HepG2 (cell line): ENCODE measurements around the gene LGALS4. TPM values are rescaled to one million over a fixed set of nuclear protein-coding genes. Genes with fewer than 3 reads are reported as not detected.

Source experiments
- AHR ChIP-seq: IDR thresholded peaks from 2 replicates; pipeline ENCODE4 v1.6.1; 2018; ENCODE audit warnings: missing genetic modification reagents, missing compliant biosample characterization
- CEBPZ ChIP-seq: IDR thresholded peaks from 2 replicates; pipeline ENCODE4 v1.6.1; 2012; ENCODE audit warnings: low read length, improper control_type of control experiment
- DDIT3 ChIP-seq: sonication (generic); formaldehyde crosslinking; IDR thresholded peaks from 2 replicates; pipeline ENCODE4 v1.4.0; 2020; ENCODE audit warnings: mild to moderate bottlenecking, missing genetic modification reagents
- GATAD2A ChIP-seq: IDR thresholded peaks from 2 replicates; pipeline ENCODE4 v1.6.1; 2016
- KDM2A ChIP-seq: sonication (generic); formaldehyde crosslinking; IDR thresholded peaks from 2 replicates; pipeline ENCODE4 v1.4.0; 2020; ENCODE audit warnings: low read depth, missing genetic modification reagents, borderline replicate concordance
- MAX ChIP-seq: IDR thresholded peaks from 2 replicates; pipeline ENCODE4 v1.6.1; 2012; ENCODE audit warnings: inconsistent platforms
- MEF2D ChIP-seq: sonication (generic); formaldehyde crosslinking; IDR thresholded peaks from 2 replicates; pipeline ENCODE4 v1.5.1; 2020; ENCODE audit warnings: mild to moderate bottlenecking, missing genetic modification reagents
- NAIF1 ChIP-seq: sonication (generic); formaldehyde crosslinking; IDR thresholded peaks from 2 replicates; pipeline ENCODE4 v1.5.0; 2020; ENCODE audit warnings: mild to moderate bottlenecking, missing genetic modification reagents, borderline replicate concordance
- PHB2 ChIP-seq: fragments of 450-650 bp; IDR thresholded peaks from 2 replicates; pipeline ENCODE4 v1.6.1; 2018; ENCODE audit not compliant: partially characterized antibody
- RFXANK ChIP-seq: IDR thresholded peaks from 2 replicates; pipeline ENCODE4 v1.6.1; 2016
- SATB2 ChIP-seq: sonication (generic); formaldehyde crosslinking; IDR thresholded peaks from 2 replicates; pipeline ENCODE4 v1.5.0; 2020; ENCODE audit warnings: missing genetic modification reagents
- THRA ChIP-seq: sonication (generic); formaldehyde crosslinking; IDR thresholded peaks from 2 replicates; pipeline ENCODE4 v1.4.0; 2020; ENCODE audit warnings: missing genetic modification reagents, borderline replicate concordance
- TP53 ChIP-seq: sonication (generic); formaldehyde crosslinking; conservative IDR thresholded peaks from 2 replicates; pipeline ENCODE4 v1.4.0; 2020; ENCODE audit warnings: missing genetic modification reagents
- YEATS4 ChIP-seq: sonication (generic); formaldehyde crosslinking; IDR thresholded peaks from 2 replicates; pipeline ENCODE4 v1.4.0; 2020; ENCODE audit warnings: missing genetic modification reagents, borderline replicate concordance
- ZFAT ChIP-seq: sonication (generic); formaldehyde crosslinking; conservative IDR thresholded peaks from 2 replicates; pipeline ENCODE4 v1.8.1; 2023; ENCODE audit warnings: missing genetic modification reagents, inconsistent platforms
- ZHX1 ChIP-seq: sonication (generic); formaldehyde crosslinking; IDR thresholded peaks from 2 replicates; pipeline ENCODE4 v1.8.1; 2022; ENCODE audit warnings: low read depth, mild to moderate bottlenecking, missing genetic modification reagents
- ZNF280B ChIP-seq: sonication (generic); formaldehyde crosslinking; IDR thresholded peaks from 2 replicates; pipeline ENCODE4 v1.5.0; 2020; ENCODE audit warnings: missing genetic modification reagents, mild to moderate bottlenecking, borderline replicate concordance
- ZNF567 ChIP-seq: sonication (generic); formaldehyde crosslinking; IDR thresholded peaks from 2 replicates; pipeline ENCODE4 v1.8.1; 2023; ENCODE audit warnings: mild to moderate bottlenecking, missing genetic modification reagents, borderline replicate concordance
- ZZZ3 ChIP-seq: sonication (generic); formaldehyde crosslinking; IDR thresholded peaks from 2 replicates; pipeline ENCODE4 v1.4.0; 2020; ENCODE audit warnings: missing genetic modification reagents, mild to moderate bottlenecking, borderline replicate concordance
- polyA plus RNA-seq, 8 experiments: library from polyadenylated mRNA; depleted of rRNA in 3 of 8; stranded (reverse) in 7 of 8; unstranded in 1 of 8; fragments of >200 nt; fragmentation: Illumina TruSeq in 4 of 8; extraction: Trizol in 4 of 8; gene quantifications; 2 replicates each; pipeline versions ENCODE4 v1.2.1 to v1.2.3, GENCODE V29; 2011 to 2016; ENCODE audit warnings: low read depth in 4 of 8, missing spikeins in 1 of 8, mixed read lengths in 1 of 8; ENCODE audit not compliant: insufficient read depth in 1 of 8
- total RNA-seq, 5 experiments: library from RNA; depleted of rRNA; stranded (reverse); fragments of >200 nt; fragmentation: Illumina TruSeq; extraction: Trizol; gene quantifications; 2 replicates each; pipeline ENCODE4 v1.2.3, GENCODE V29; 2016; ENCODE audit warnings: low read depth in 1 of 5

The LGALS4 gene
- total and polyA plus RNA-seq, 2 of the 13 experiments (the other 11 are each of a cell fraction or from before 2014, with no cell fraction given), result 0.24 to 0.71 TPM

GRCh38 chr19:38849860-38850435 is 37.2 kb upstream of the LGALS4 start, which contains the start of gene HNRNPL (continued):
- TF ChIP-seq ZNF280B (CRISPR knock-in tag) (no peak), SATB2 (no peak), NAIF1 (CRISPR knock-in tag) (no peak), ZHX1 (peak; percentile 75), MAX (no peak), AHR (CRISPR knock-in tag) (no peak), ZFAT (no peak), PHB2 (no peak), TP53 (no peak), MEF2D (no peak), DDIT3 (no peak), CEBPZ (peak; percentile 85), KDM2A (peak; percentile 32; the same call in 1 of the 2 replicates), ZZZ3 (CRISPR knock-in tag) (no peak), ZNF567 (no peak), THRA (CRISPR knock-in tag) (no peak), RFXANK (CRISPR knock-in tag) (peak; percentile 80; the same call in 1 of the 2 replicates), GATAD2A (CRISPR knock-in tag) (no peak), YEATS4 (CRISPR knock-in tag) (no peak; the same call in 1 of the 2 replicates)
